ENCODE results near the gene POMGNT1. TPM values are rescaled to one million over a fixed set of nuclear protein-coding genes. Genes with fewer than 3 reads are reported as not detected.

Gene POMGNT1
- total RNA-seq, 1 experiment from 2014 or later, result 34.9 TPM

GRCh38 chr1:46153228-46153627 lies 45.0 kb downstream of the POMGNT1 start:
- Mint-ChIP-seq H3K9me3 (ENCODE audit: unreplicated experiment) (no peaks in the 10 kb centered on the region), H3K36me3 (ENCODE audit: insufficient read depth, unreplicated experiment) (no peaks in the 10 kb centered on the region), H3K4me3 (ENCODE audit: unreplicated experiment) (no peak overlapping the region), H3K4me1 (ENCODE audit: low read depth, unreplicated experiment) (peaks cover 6% of the 10 kb centered on the region), H3K27ac (ENCODE audit: unreplicated experiment) (no peak overlapping the region), H3K27me3 (ENCODE audit: insufficient read depth, unreplicated experiment) (no peaks in the 10 kb centered on the region)
- no peak for TF ChIP-seq CTCF (IDR thresholded peaks at IDR 0.05; ENCODE audit: insufficient read depth in 1 of 2, low read depth in 1 of 2, low read length in 1 of 2, severe bottlenecking in 1 of 2, unreplicated experiment in 1 of 2)
- no TSS peak for BruUV-seq (replicated peaks)
- no peaks in the 10 kb centered on the region for H3K27me3 ChIP-seq (replicated peaks; ENCODE audit: control insufficient read depth, insufficient read depth, low read length)
- DNase-seq, result no peak
- ChIA-PET CTCF (no interaction called here), POLR2A (no interaction called here)
- no peaks in the 10 kb centered on the region for H3K36me3 ChIP-seq (ENCODE audit: control insufficient read depth, insufficient read depth, low read length)
- H3K4me3 ChIP-seq (ENCODE audit: low read depth, low read length), result no peak overlapping the region
- H3K9me3 ChIP-seq, result no peaks in the 10 kb centered on the region
- intact Hi-C loops (cut with micrococcal nuclease; ENCODE audit: unreplicated experiment), result no loop called here
- no peaks in the 10 kb centered on the region for H3K4me1 ChIP-seq

- peaks cover 6% of the 10 kb centered on the region for H3K4me1 Mint-ChIP-seq (ENCODE audit: low read depth, unreplicated experiment)
- BruUV-seq (replicated peaks), result no TSS peak
- H3K27ac Mint-ChIP-seq (ENCODE audit: unreplicated experiment), result no peak overlapping the region
- no peaks in the 10 kb centered on the region for H3K36me3 Mint-ChIP-seq (ENCODE audit: insufficient read depth, unreplicated experiment)
- POLR2A ChIA-PET, result no interaction called here
- no peak for DNase-seq
- intact Hi-C loops (cut with micrococcal nuclease; ENCODE audit: unreplicated experiment), result no loop called here
- TF ChIP-seq CTCF (IDR thresholded peaks at IDR 0.05; ENCODE audit: insufficient read depth in 1 of 2, low read depth in 1 of 2, low read length in 1 of 2, severe bottlenecking in 1 of 2, unreplicated experiment in 1 of 2), result no peak
- H3K4me3 Mint-ChIP-seq (ENCODE audit: unreplicated experiment), result no peak overlapping the region
- Histone ChIP-seq H3K27me3 (replicated peaks; ENCODE audit: control insufficient read depth, insufficient read depth, low read length) (no peaks in the 10 kb centered on the region), H3K4me3 (ENCODE audit: low read depth, low read length) (no peak overlapping the region), H3K4me1 (no peaks in the 10 kb centered on the region), H3K36me3 (ENCODE audit: control insufficient read depth, insufficient read depth, low read length) (no peaks in the 10 kb centered on the region), H3K9me3 (no peaks in the 10 kb centered on the region)
- CTCF ChIA-PET, result no interaction called here
- H3K27me3 Mint-ChIP-seq (ENCODE audit: insufficient read depth, unreplicated experiment), result no peaks in the 10 kb centered on the region
- H3K9me3 Mint-ChIP-seq (ENCODE audit: unreplicated experiment), result no peaks in the 10 kb centered on the region
Observed at GRCh38 chr1:46152016-46152415, 46.2 kb downstream of the POMGNT1 start.

- Histone ChIP-seq H3K4me1 (no peaks in the 10 kb centered on the region), H3K4me3 (ENCODE audit: low read depth, low read length) (no peak overlapping the region), H3K9me3 (no peaks in the 10 kb centered on the region), H3K36me3 (ENCODE audit: control insufficient read depth, insufficient read depth, low read length) (no peaks in the 10 kb centered on the region), H3K27me3 (replicated peaks; ENCODE audit: control insufficient read depth, insufficient read depth, low read length) (no peaks in the 10 kb centered on the region)
- Mint-ChIP-seq H3K27ac (ENCODE audit: unreplicated experiment) (no peak overlapping the region), H3K4me3 (ENCODE audit: unreplicated experiment) (no peak overlapping the region), H3K4me1 (ENCODE audit: low read depth, unreplicated experiment) (peaks cover 6% of the 10 kb centered on the region), H3K36me3 (ENCODE audit: insufficient read depth, unreplicated experiment) (no peaks in the 10 kb centered on the region), H3K27me3 (ENCODE audit: insufficient read depth, unreplicated experiment) (no peaks in the 10 kb centered on the region), H3K9me3 (ENCODE audit: unreplicated experiment) (no peaks in the 10 kb centered on the region)
- intact Hi-C loops (cut with micrococcal nuclease; ENCODE audit: unreplicated experiment), result no loop called here
- no TSS peak for BruUV-seq (replicated peaks)
- ChIA-PET POLR2A (no interaction called here), CTCF (interaction anchor here (0.5 kb wide), 1 partner anchor 73 kb away, joined by 3 read pairs; no protein-coding TSS in a partner anchor)
- no peak for DNase-seq
- no peak for TF ChIP-seq CTCF (IDR thresholded peaks at IDR 0.05; ENCODE audit: insufficient read depth in 1 of 2, low read depth in 1 of 2, low read length in 1 of 2, severe bottlenecking in 1 of 2, unreplicated experiment in 1 of 2)
Observed at GRCh38 chr1:46150085-46150484, 48.1 kb downstream of the POMGNT1 start.

Measured in Caco-2 (cell line).